GM12875 (cell line): ENCODE measurements around the gene ELFN2.

Source experiments
- H3K4me3 ChIP-seq: one replicate; pipeline ENCODE4 v1.5.1; 2011; ENCODE audit warnings: low read depth, low read length, control low read depth
- CTCF ChIP-seq: IDR thresholded peaks from 2 replicates; pipeline ENCODE4 v1.5.1; 2011; ENCODE audit warnings: low read depth, mild to moderate bottlenecking, control low read depth, inconsistent platforms, low read length, moderate library complexity, borderline replicate concordance; ENCODE audit not compliant: insufficient read depth

Gene ELFN2

GRCh38 chr22:37354261-37354660, 73.0 kb downstream of the ELFN2 start:
- TF ChIP-seq CTCF, result no peak
- no peak overlapping the region for H3K4me3 ChIP-seq

GRCh38 chr22:37353839-37354238, 73.4 kb downstream of the ELFN2 start:
- no peak overlapping the region for H3K4me3 ChIP-seq
- TF ChIP-seq CTCF, result no peak

- TF ChIP-seq CTCF, result no peak
- no peak overlapping the region for H3K4me3 ChIP-seq
These were observed 74.8 kb downstream of the ELFN2 start for GRCh38 chr22:37352481-37352880.

- 0 out of 2 replicates have a peak, but pooled peaks have one; percentile 3 for TF ChIP-seq CTCF
- no peak overlapping the region for H3K4me3 ChIP-seq
These were observed 76.0 kb downstream of the ELFN2 start for GRCh38 chr22:37351232-37351631.

- no peak for TF ChIP-seq CTCF
- H3K4me3 ChIP-seq, result no peak overlapping the region
These were observed 78.0 kb downstream of the ELFN2 start for GRCh38 chr22:37349043-37349814.

- no peak overlapping the region for H3K4me3 ChIP-seq
- TF ChIP-seq CTCF, result no peak
These were observed 80.8 kb downstream of the ELFN2 start for GRCh38 chr22:37346505-37346895.

- no peak overlapping the region for H3K4me3 ChIP-seq
- TF ChIP-seq CTCF, result no peak
These were observed 81.3 kb downstream of the ELFN2 start for GRCh38 chr22:37345863-37346504.
